ENCODE measurements around the gene TEAD1. TPM values are rescaled to one million over a fixed set of nuclear protein-coding genes. Genes with fewer than 3 reads are reported as not detected.

Gene TEAD1
- total RNA-seq, 2 donors from 2014 or later = 47.9 to 87.0 TPM

GRCh38 chr11:12683874-12684273 is 9.7 kb downstream of the TEAD1 start:
- 49% methylated on average over 5 of the region's 5 CpGs for WGBS
- no peak overlapping the region for H3K27ac ChIP-seq
- no peaks in the 10 kb centered on the region for H3K27me3 ChIP-seq (replicated peaks; ENCODE audit: insufficient read depth)
- TF ChIP-seq POLR2A (IDR thresholded peaks at IDR 0.05) = no peak
- TF ChIP-seq POLR2AphosphoS5 (IDR thresholded peaks at IDR 0.05) = no peak
- no peak for TF ChIP-seq CTCF (IDR thresholded peaks at IDR 0.05)
- DNase-seq (ENCODE audit: low spot score) = no peak
- no peaks in the 10 kb centered on the region for H3K36me3 ChIP-seq
- intact Hi-C loops (cut with DNase I) = no loop called here
- H3K9me3 ChIP-seq = no peaks in the 10 kb centered on the region
- H3K4me3 ChIP-seq = no peak overlapping the region
- no peaks in the 10 kb centered on the region for H3K4me1 ChIP-seq (replicated peaks)

- no peak overlapping the region for H3K27ac ChIP-seq
- H3K36me3 ChIP-seq = no peaks in the 10 kb centered on the region
- 82% methylated on average over 4 of the region's 4 CpGs for WGBS
- intact Hi-C loops (cut with DNase I) = no loop called here
- H3K27me3 ChIP-seq (replicated peaks; ENCODE audit: insufficient read depth) = no peaks in the 10 kb centered on the region
- H3K4me3 ChIP-seq = no peak overlapping the region
- DNase-seq (ENCODE audit: low spot score) = no peak
- TF ChIP-seq POLR2AphosphoS5 (IDR thresholded peaks at IDR 0.05) (no peak), CTCF (IDR thresholded peaks at IDR 0.05) (no peak), POLR2A (IDR thresholded peaks at IDR 0.05) (no peak)
- H3K9me3 ChIP-seq = no peaks in the 10 kb centered on the region
- H3K4me1 ChIP-seq (replicated peaks) = no peaks in the 10 kb centered on the region
Observed at GRCh38 chr11:12684315-12684714, 10.1 kb downstream of the TEAD1 start.

GRCh38 chr11:12684816-12685215 is 10.6 kb downstream of the TEAD1 start:
- intact Hi-C loops (cut with DNase I) = no loop called here
- TF ChIP-seq CTCF (IDR thresholded peaks at IDR 0.05) (no peak), POLR2AphosphoS5 (IDR thresholded peaks at IDR 0.05) (no peak), POLR2A (IDR thresholded peaks at IDR 0.05) (no peak)
- H3K27ac ChIP-seq = no peak overlapping the region
- no peak overlapping the region for H3K4me3 ChIP-seq
- 55% methylated on average over 1 of the region's 1 CpG for WGBS
- no peak for DNase-seq (ENCODE audit: low spot score)
- H3K36me3 ChIP-seq = no peaks in the 10 kb centered on the region
- no peaks in the 10 kb centered on the region for H3K4me1 ChIP-seq (replicated peaks)
- no peaks in the 10 kb centered on the region for H3K9me3 ChIP-seq
- no peaks in the 10 kb centered on the region for H3K27me3 ChIP-seq (replicated peaks; ENCODE audit: insufficient read depth)

- intact Hi-C loops (cut with DNase I) = no loop called here
- no peak overlapping the region for H3K27ac ChIP-seq
Observed at GRCh38 chr11:12685229-12685628, 11.0 kb downstream of the TEAD1 start.

More at GRCh38 chr11:12685229-12685628, 11.0 kb downstream of the TEAD1 start:
- H3K36me3 ChIP-seq = no peaks in the 10 kb centered on the region
- H3K9me3 ChIP-seq = no peaks in the 10 kb centered on the region
- TF ChIP-seq CTCF (IDR thresholded peaks at IDR 0.05) (no peak), POLR2AphosphoS5 (IDR thresholded peaks at IDR 0.05) (no peak), POLR2A (IDR thresholded peaks at IDR 0.05) (no peak)
- no peak overlapping the region for H3K4me3 ChIP-seq
- H3K4me1 ChIP-seq (replicated peaks) = no peaks in the 10 kb centered on the region
- WGBS = 77% methylated on average over 3 of the region's 3 CpGs
- DNase-seq (ENCODE audit: low spot score) = no peak
- H3K27me3 ChIP-seq (replicated peaks; ENCODE audit: insufficient read depth) = no peaks in the 10 kb centered on the region
